HG02588 (cell line): ENCODE results near the gene ERP44.
"Not testable (repeated sequence)": the region's sequence is repeated elsewhere in the genome, so short reads cannot be mapped to it uniquely, and the experiment has no call there.

Experiments
- ATAC-seq: cut with Tn5 transposase; IDR thresholded peaks from one replicate; pipeline ENCODE4 v1.9.1; 2021; ENCODE audit warnings: mild to moderate bottlenecking, moderate library complexity; ENCODE audit not compliant: unreplicated experiment

Gene ERP44

DNA sequence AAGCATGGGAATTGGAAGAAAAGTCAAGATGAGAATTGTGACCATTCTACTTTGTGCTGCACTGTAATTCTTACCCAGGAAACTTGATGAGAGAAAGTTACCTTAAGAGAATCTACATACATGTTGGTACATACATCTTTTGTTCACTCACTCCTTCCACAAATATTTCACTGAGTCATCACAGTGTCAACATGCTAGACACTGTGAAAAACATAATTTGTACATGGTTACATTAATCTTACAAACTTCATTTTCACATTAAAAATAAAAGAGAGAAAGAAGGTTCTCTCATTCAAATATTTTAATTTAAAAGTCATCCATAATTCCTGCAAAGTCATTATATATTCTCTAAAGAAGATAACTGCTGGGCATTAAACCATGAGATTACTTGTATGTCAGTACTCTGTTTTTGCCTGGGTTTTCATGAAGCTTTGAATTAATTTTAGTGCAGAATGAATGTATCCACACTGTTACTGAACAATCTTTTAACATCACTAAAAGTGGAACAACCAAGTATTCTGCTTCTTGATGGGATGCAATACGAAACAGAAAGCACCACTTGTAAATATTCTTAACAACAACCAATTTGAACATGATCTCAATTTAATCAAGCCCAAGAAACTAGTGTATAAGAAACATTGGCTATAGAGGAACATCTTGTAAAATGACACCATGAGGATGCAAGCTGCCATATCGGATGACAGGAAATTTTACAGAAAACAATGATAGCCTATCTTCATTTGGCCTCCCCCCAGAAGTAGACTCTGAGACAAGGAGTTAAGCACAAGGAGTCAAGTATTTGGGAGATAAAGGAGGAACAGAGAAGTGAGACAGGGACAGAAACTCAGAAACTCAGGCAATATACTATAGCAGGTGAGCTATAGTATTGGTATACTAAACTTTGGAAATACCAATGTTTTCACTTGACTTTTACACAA is 28.4 kb downstream of the ERP44 start:
- ATAC-seq: no peak

- ATAC-seq: not testable (repeated sequence)
Measured at GRCh38 chr9:100069068-100069467, 29.7 kb downstream of the ERP44 start.

- not testable (repeated sequence) for ATAC-seq
Measured at GRCh38 chr9:100067990-100068389, 30.8 kb downstream of the ERP44 start.

DNA sequence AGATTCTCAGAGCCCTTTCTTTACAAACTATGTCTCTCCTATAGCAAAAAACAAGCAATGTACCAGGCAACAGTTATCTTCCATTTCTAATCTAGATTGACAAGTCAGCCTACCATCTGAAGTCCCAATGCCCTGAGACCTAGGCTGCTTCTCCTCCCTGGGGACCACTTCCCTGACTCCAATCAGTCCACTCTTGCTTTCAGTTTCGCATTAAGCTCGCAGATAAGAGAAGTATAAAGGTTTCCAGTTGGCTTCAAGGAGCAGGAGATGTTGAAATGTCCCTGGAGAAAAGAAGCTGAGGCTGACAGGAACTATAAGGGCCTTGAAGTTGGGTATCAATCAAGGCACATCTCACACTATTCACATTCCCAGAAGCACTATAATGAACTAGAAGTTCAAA is 32.3 kb downstream of the ERP44 start:
- peak; percentile 92 for ATAC-seq

DNA sequence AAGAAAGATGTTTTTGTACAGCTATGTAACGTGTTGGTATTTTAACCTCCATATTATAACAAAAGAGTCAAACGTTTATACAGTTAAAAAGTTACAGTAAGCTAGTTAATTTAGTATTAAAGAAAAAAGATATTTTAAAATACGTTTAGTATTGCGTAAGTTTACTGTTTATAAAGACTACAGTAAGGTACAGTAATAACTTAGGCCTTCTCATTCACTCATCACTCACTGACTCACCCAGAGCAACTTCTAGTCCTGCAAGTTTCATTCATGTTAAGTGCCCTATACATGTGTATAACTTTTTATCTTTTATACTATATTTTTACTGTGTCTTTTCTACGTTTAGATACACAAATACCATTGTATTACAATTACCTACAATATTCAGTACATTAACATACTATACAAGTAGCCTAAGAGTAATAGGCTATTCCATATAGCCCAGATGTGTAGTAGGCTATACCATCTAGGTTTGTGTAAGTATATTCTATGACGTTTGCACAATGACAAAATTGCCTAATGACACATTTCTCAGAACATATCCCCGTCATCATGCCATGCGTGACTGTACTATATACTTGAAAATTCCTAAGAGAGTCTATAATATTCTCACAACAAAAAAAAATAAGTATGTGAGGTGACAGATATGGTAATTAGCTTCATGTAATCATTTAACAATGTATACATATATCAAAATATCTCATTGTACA is 33.8 kb downstream of the ERP44 start:
- no peak for ATAC-seq

DNA sequence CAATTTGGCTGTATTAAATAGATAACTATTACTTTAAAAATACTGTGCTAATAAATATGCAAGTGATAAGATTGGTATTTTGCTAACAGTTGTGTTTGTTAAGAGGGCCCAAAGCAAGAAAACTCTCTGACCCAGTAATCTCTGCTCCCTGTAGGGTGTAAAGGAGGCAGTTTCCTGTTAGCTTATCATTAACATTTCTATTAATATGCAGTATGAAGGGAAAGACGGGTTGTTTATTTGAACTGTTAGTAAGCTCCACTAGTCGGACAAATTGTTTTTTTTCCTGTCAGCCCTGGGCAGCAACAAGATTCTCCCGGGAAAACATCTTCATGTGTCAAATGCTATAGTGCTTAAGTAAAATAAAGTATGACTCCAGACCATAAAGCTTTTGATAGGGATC is 35.6 kb downstream of the ERP44 start:
- no peak for ATAC-seq

DNA sequence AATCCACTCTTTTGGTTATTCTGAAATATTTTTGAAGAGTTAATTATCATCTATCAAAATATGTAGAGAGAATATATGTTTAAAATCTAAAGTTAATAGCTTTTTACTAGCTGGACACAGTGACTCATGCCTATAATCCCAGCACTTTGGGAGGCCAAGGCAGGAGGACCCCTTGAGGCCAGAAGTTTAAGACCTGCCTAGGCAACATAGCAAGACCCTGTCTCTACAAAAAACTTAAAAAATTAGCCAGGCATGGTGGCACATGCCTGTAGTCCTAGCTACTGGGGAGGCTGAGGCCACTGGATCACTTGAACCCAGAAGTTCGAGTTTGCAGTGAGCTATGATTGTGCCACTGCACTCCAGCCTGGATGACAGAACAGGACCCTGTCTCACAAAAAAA is 36.1 kb downstream of the ERP44 start:
- not testable (repeated sequence) for ATAC-seq

- ATAC-seq: peak; percentile 82
Measured at GRCh38 chr9:100058699-100059579, 39.9 kb downstream of the ERP44 start.

DNA sequence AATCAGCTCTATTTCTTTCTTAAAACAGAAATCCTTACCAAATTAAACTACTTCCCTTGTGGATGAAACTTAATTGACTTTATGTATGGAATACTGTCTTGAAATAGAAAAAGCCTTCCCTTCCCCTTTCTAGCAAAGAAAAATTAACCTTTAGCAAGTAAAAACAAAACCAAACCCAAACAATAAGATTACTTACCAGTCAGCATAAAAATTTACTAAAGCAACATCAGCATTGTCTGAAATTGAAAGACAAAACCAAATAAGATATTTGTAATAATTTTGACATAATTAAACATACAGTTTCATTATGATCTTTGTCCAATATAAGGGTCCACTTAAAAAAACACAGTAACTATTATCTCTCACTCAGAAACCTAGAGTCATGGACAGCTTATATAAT is 41.2 kb downstream of the ERP44 start:
- no peak for ATAC-seq

DNA sequence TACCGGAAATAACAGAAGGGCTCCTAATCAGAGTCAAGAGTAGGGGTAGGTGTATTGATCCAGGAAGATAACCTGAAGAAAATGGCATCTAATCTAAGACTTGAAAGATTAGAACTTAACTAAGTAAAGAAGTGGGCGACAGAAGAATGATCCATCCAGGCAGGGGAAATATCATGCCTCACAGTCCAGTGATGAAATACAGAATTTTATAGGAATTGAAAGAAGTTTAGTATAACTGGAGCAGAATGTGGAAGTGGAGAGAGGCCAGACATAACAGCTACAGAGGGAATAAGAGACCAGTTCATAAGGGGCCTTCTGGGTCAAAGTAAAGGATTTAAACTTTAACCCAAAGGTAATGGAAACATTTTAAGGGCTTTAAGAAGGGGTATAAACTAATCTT is 42.2 kb downstream of the ERP44 start:
- ATAC-seq: no peak

- no peak for ATAC-seq
Measured at GRCh38 chr9:100052375-100052774, 46.4 kb downstream of the ERP44 start.

GRCh38 chr9:100049551-100049950 is 49.2 kb downstream of the ERP44 start:
- no peak for ATAC-seq

DNA sequence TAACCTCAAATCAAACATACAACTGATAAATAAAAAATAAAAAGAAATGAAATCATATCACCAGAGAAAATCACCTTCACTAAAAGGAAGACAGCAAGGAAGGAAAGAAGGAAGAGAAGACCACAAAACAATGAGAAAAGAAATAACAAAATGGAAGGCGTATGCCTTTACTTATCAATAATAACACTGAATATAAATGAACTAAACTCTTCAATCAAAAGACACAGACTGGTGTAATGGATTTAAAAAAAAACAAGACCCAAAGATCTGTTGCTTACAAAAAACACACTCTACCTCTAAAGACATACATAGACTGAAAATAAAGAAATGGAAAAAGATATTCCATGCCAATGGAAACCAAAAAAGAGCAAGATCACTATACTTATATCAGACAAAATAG is 60.3 kb downstream of the ERP44 start:
- no peak for ATAC-seq

GRCh38 chr9:100033877-100034551 is 64.8 kb downstream of the ERP44 start:
- ATAC-seq: no peak

DNA sequence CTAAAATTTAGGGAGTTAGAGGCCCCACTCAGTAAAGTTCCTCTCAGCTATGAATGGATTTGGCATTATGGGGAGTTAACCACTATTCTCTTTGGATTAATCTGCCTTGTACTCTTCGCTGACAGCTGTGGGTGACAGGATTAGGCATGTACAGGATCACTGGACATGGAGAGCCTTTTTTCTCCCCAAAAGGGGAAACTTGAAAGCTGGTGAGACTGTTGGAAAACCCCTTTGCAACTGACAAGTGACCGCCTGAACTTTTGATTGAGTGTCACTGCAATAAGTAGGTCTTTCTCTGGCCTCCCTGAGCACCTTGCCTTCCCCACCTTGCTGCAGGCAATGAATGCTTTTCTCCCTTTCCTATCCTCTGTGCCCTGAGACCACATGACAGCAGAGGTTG is 68.3 kb downstream of the ERP44 start:
- ATAC-seq: no peak

DNA sequence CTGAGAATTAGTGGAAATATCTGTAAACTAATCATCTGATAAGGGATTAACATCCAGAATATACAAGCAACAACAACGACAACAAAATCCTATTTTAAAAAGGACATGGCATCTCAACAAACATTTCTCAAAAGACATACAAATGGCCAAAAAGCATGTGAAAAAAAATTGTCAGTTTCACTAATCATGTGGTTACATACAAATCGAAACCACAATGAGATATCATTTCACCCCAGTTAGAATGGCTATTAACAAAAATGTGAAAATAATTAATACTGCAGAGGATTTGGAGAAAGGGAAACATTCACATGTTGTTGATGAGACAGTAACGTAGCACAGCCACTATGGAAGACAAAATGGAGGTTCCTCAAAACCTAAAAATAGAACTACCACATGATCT is 69.5 kb downstream of the ERP44 start:
- ATAC-seq: no peak

DNA sequence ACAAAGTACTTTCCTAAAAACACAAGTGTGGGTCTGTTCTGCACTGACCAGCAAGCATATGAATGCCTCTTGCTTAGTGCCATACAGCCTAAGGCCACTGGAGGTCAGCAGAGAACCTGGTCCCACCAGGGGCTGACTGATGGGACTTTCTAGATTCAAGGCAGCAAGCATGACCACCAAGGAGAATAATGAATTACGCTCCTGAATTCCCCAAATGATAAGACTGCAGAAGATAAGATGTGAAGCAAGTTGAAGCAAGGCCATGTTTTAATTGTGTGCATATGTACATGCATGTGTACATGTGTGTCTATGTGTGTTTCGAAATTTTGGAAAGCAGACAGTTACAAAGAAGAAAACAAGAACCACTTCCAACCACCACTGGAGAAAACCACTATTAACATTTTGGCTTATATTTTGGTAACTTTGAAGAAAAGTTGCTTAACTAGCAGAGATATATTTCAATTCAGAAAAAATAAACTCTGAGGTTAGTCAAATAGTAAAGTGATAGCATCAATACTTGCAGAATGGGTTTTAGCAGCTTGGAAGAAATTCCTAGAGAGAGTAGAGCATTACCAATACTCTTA is 70.5 kb downstream of the ERP44 start:
- peak; percentile 82 for ATAC-seq

DNA sequence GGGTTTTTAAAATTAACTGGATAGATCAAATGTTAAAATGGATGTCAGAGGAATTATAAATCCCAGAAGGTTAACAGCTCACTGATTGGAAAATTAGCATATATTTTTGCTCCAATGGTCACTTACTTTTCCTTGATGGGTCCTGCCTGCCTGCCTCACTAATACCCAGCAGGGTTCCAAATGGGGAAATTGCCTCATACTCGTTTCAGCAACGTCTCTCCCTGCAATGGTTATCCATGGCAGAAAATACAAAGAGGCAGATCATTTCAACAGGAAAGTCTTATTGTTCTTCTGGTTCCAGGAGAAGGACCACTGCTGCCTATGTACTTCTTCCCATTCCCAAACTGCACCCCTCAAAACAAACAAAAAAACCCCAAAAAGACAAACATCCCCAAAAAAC is 71.3 kb downstream of the ERP44 start:
- ATAC-seq: no peak

- no peak for ATAC-seq
Measured at GRCh38 chr9:100021931-100022330, 76.9 kb downstream of the ERP44 start.

GRCh38 chr9:100020121-100020795 is 78.5 kb downstream of the ERP44 start:
- no peak for ATAC-seq
